Stimulated activated CD8-positive, alpha-beta memory T cell treated with anti-CD3 and anti-CD28 coated beads, Interleukin-2, amount 100 ng/mL, for 48 hours (primary cell): ENCODE measurements around the gene EPS15.
"Not testable (repeated sequence)": the region's sequence is repeated elsewhere in the genome, so short reads cannot be mapped to it uniquely, and the experiment has no call there.

ENCODE experiments used
- DNase-seq, 2 donors: peaks; one replicate each; pipeline ENCODE4 v3.0.0-alpha.2; 2020; ENCODE audit warnings: low read depth in 2 of 2

Gene EPS15

GRCh38 chr1:51472359-51472758 lies 46.7 kb downstream of the EPS15 start:
- DNase-seq, result no peak

DNA sequence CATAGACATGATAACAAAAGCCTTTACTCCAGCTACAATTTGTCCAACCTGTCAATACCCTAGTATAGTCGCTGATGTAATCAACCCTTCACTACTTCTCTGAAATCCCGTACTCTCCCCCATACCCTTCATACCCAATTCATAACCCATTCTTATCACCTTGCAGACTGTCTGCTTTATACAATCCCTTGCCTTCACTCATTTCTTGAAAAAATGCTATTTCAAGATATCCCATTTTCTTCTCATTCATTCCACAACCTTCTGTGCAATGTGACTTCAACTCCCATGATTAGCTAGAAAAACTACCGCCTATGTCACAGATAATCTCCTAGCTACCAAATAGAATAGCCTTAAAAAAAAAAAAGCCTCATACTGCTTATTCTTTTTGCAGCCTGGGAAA lies 49.5 kb downstream of the EPS15 start:
- no peak for DNase-seq

DNA sequence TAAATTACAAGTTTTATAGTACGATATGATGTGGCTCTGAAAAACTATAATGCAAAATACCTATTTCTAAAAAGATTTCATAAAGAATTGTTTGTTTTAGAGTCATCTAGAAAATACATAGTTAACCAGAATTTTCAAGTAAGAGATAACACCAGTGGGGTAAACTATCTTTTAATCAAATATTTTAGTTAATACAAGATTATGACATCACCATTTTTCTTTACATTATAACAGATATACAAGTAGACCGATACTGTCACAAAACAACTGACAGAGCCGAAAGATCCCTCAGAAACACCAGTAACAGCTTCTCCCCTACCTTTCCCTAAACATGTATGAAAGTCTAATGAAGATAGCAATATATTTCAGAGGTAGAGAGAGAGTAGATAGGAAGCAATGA lies 54.2 kb downstream of the EPS15 start:
- DNase-seq, result no peak

DNA sequence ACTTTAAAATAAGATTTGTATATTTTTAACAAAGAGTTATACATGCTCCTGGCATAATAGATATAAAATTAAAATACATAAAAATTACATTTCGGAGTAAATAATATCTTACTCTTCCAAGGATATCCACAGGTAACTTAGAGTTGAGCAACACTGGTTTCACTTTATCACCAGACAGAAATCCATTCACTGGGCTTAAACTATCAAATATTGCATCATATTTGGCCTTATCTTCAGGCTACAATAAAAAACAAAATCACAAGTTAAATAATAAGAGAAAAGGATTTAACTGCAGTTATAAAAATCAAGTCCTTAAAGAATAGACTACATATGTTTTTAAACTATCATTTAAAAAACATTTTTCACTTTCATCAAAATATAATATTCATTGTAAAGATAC lies 55.5 kb downstream of the EPS15 start:
- no peak for DNase-seq

- DNase-seq, result not testable (repeated sequence)
Measured at GRCh38 chr1:51462289-51462688, 56.8 kb downstream of the EPS15 start.

GRCh38 chr1:51454554-51454953 lies 64.5 kb downstream of the EPS15 start:
- DNase-seq, result no peak

DNA sequence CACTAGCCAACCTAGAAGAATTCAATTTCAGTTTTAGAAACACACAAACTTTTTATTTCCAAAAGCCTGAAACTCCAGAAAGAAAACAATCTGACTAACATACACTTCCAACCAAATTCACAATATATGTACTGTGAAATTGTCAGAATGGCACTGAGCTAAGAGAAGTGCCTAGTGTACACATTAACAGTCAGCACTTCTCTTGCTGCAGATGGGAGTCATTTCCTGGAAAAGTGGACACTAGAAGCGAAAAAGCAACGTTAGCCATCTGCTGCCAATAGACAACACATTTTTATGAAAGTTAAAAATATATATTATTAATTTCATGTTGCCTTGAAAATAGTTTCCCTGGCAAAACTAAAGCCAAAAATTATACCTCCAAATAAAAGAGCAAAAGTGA lies 66.1 kb downstream of the EPS15 start:
- no peak for DNase-seq

GRCh38 chr1:51448844-51449454 lies 70.1 kb downstream of the EPS15 start:
- DNase-seq, result not testable (repeated sequence)

GRCh38 chr1:51445351-51446090 lies 73.5 kb downstream of the EPS15 start:
- no peak for DNase-seq

DNA sequence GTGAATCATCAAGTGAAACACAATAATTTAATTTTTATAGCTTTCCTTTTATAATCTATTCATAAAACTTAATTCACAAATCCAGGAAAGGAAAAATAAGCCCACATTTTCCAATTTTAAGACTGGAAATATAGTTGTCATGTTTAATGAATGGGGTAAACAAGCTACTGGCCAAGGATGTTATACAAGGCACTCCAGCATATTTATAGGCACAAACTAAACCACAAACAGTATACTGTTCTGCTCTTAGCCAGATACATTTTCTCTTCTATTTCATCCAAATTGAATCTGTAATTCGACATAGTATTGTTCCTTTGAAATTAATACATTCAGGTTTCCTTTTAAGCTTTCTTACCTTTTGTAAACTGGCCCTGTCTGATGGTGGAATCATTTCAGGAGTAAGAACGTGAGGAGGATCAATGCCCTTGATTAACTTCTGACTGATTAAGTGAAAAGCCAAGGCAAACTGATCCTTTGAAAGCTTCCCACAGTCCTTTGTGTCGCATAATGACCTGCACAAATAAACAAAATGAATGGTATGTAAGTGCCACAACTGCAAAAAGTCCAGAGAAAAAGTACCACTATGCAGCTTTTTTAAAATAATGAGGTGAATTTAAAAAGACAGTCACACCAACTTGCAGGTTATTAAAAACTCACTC lies 74.4 kb downstream of the EPS15 start:
- DNase-seq, result no peak

GRCh38 chr1:51444096-51444495 lies 75.0 kb downstream of the EPS15 start:
- no peak for DNase-seq

DNA sequence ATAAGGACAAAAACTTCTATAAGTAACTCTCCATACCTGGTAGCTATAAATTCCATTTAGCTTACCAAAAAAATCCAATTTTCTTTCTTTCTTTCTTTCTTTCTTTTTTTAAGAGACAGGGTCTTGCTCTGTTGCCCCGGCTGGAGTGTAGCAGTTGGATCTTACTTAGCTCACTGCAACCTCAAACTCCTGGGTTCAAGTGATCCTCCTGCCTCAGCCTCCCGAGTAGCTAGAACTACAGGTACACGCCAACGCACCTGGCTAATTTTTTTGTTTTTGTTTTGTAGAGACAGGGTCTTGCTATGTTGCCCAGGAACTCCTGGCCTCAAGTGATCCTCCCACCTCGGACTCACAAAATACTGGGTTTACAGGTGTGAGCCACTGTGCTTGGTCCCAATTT lies 75.5 kb downstream of the EPS15 start:
- DNase-seq, result no peak

DNA sequence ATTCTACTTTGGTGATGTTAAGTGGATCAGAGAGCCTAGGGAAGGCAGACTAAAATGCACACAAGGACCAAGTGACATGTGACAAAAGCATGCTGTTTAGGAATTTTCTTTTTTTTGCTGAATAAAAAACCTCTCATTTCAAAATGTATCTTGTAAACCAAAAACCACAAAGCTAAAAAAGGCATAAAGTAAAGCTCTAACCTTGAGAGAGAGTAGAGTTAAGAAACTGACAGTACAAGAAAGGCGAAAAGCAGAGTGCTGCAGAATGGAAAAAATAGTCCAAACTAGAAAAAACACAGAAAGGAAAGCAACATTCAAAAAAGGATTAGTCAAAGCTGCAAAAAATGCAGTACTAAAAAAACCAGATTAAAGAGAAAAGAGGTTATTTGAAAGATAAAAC lies 76.5 kb downstream of the EPS15 start:
- no peak for DNase-seq

GRCh38 chr1:51442198-51442597 lies 76.9 kb downstream of the EPS15 start:
- no peak for DNase-seq

- DNase-seq, result no peak
Measured at GRCh38 chr1:51439895-51440294, 79.2 kb downstream of the EPS15 start.

- DNase-seq, result no peak
Measured at GRCh38 chr1:51439053-51439452, 80.0 kb downstream of the EPS15 start.

DNA sequence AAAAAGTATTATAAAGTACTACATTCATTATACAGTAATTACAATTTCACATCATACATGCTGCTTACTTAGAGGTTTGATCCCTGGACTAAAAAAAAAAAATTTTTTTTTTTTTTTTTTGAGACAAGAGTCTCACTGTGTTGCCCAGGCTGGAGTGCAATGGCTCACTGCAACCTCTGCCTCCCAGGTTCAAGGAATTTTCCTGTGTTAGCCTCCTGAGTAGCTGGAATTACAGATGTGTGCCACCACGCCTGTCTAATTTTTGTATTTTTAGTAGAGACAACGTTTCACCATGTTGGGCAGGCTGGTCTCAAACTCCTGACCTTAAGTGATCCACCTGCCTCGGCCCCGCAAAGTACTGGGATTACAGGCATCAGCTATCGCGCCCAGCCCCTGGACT lies 81.7 kb downstream of the EPS15 start:
- not testable (repeated sequence) for DNase-seq

GRCh38 chr1:51435878-51436277 lies 83.2 kb downstream of the EPS15 start:
- DNase-seq, result no peak

DNA sequence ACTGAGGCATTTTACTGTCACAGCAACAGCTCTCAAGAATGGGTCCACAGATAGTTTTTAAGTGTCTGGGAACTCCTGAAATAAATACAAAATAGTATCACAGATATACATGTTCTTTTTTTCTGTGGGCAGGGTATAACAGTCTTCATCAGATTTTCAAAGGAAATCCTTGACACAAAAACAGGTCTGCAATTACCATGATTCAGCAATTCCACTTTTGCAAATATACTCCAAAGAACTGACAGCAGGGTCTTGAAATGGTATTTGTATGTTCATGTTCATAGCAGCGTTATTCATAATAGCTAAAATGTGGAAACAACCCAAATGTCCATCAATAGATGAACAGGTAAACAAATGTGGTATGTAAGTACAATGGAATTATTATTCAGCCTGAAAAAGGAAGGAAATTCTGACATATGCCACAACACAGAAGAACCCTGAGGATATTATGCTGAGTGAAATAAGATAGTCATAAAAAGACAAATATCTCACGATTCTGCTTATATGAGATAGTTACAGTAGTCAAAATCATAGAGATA lies 85.0 kb downstream of the EPS15 start:
- DNase-seq, result no peak

DNA sequence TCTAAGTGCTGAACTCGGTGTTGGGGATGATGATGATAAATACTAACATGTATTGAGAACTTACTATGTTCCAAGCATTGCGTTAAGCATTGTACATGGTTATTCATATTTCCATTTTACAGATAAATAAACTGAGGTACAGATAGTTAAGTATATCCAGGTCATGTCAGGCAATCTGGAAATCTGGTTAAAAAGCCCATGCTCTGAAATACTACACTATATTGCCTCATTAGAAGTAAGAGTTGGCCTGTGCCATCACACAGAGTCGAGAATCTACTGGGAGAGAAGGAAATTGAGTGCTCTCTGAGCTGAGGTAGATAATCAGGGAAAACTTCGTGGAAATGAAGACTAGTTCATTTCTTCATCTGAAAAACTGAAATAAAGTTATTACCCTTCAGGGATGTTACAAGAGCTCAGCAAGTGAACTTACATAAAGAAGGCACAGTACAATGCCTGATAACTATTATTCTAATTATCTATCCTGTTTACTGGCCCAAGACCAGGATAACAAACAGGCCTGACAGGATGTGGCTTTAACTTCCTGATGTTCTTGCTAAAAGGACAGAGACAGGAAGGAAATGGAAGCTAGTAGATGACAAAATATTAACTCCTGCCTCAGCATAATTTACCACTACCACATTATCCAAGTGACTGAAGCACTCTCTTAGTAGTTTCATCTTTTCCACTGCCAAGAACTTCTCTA lies 85.6 kb downstream of the EPS15 start:
- no peak for DNase-seq

GRCh38 chr1:51432146-51432545 lies 86.9 kb downstream of the EPS15 start:
- DNase-seq, result no peak

DNA sequence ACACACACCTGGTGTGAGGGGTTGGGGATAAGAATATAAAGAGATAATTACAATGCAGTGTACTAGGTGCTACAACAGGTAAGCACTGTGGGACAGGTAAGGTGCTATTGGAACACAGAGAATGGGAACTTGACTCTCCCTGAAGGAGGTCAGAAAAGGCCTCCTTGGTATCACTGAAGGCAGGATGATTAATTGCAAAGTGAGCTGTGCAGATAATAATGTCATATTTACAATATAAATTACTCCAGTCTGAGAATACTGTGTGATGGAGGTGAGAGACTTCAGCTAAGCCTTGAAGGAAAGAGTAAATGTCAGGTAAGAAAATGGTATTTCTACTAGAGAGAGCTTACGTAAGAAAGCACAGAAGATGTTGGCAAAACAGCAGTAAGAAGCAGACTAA lies 91.6 kb downstream of the EPS15 start:
- DNase-seq, result no peak
